Osteocyte (in vitro differentiated cells): ENCODE results near the gene PADI2. TPM values are rescaled to one million over a fixed set of nuclear protein-coding genes. Genes with fewer than 3 reads are reported as not detected.

Source experiments
- DNase-seq: peaks from one replicate; pipeline ENCODE4 v3.0.0; 2021; ENCODE audit warnings: mixed read lengths; ENCODE audit not compliant: unreplicated experiment; ENCODE audit errors: extremely low spot score
- H3K27ac Mint-ChIP-seq: one replicate; pipeline ENCODE4 v1.8.0; 2021; ENCODE audit warnings: mild to moderate bottlenecking, mixed read lengths; ENCODE audit not compliant: unreplicated experiment
- H3K27me3 Mint-ChIP-seq: one replicate; pipeline ENCODE4 v1.8.0; 2021; ENCODE audit warnings: mixed read lengths; ENCODE audit not compliant: unreplicated experiment
- H3K36me3 Mint-ChIP-seq: one replicate; pipeline ENCODE4 v1.8.0; 2021; ENCODE audit warnings: mixed read lengths; ENCODE audit not compliant: unreplicated experiment
- H3K4me1 Mint-ChIP-seq: one replicate; pipeline ENCODE4 v1.8.0; 2021; ENCODE audit warnings: mixed read lengths; ENCODE audit not compliant: unreplicated experiment
- H3K4me3 Mint-ChIP-seq: one replicate; pipeline ENCODE4 v1.8.0; 2021; ENCODE audit warnings: mild to moderate bottlenecking, moderate library complexity, mixed read lengths; ENCODE audit not compliant: unreplicated experiment
- H3K9me3 Mint-ChIP-seq: one replicate; pipeline ENCODE4 v1.8.0; 2021; ENCODE audit warnings: mixed read lengths; ENCODE audit not compliant: unreplicated experiment
- total RNA-seq: library from RNA; stranded (reverse); gene quantifications from 2 replicates; pipeline ENCODE4 v1.2.1, GENCODE V29; 2021
- TF ChIP-seq, protein P1 (sequence below): fragments of 200-600 bp; sonication (generic); IDR thresholded peaks from 2 replicates; pipeline ENCODE4 v1.5.0; 2021; ENCODE audit warnings: antibody characterized with exemption, mild to moderate bottlenecking, moderate library complexity

The PADI2 gene
- total RNA-seq, 1 donor from 2014 or later = 111 TPM

DNA sequence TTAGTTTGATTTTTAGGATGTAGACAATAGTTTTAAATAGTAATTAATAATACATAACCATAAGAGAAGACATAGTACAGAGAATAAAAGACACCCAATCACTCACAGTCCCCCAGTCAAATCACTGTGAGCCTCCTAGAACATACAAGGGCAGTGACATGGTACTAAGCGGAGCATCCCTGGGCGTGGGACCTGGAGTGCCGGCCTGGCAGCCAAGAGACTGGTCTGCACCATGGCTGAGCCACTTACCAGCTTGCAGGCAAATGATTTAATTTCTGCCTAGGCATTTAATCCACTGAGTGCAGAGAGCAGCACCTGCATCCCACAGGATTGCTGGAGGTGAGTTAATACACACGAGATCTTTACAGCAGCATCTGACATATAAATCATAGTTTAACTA, 85.8 kb downstream of the PADI2 start:
- no peaks in the 10 kb centered on the region for H3K9me3 Mint-ChIP-seq
- TF ChIP-seq, protein P1, sequence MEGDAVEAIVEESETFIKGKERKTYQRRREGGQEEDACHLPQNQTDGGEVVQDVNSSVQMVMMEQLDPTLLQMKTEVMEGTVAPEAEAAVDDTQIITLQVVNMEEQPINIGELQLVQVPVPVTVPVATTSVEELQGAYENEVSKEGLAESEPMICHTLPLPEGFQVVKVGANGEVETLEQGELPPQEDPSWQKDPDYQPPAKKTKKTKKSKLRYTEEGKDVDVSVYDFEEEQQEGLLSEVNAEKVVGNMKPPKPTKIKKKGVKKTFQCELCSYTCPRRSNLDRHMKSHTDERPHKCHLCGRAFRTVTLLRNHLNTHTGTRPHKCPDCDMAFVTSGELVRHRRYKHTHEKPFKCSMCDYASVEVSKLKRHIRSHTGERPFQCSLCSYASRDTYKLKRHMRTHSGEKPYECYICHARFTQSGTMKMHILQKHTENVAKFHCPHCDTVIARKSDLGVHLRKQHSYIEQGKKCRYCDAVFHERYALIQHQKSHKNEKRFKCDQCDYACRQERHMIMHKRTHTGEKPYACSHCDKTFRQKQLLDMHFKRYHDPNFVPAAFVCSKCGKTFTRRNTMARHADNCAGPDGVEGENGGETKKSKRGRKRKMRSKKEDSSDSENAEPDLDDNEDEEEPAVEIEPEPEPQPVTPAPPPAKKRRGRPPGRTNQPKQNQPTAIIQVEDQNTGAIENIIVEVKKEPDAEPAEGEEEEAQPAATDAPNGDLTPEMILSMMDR = no peak
- H3K4me3 Mint-ChIP-seq = no peak overlapping the region
- H3K27me3 Mint-ChIP-seq = no peaks in the 10 kb centered on the region
- DNase-seq = no peak
- H3K4me1 Mint-ChIP-seq = no peaks in the 10 kb centered on the region
- H3K27ac Mint-ChIP-seq = no peak overlapping the region
- H3K36me3 Mint-ChIP-seq = peaks cover 26% of the 10 kb centered on the region

DNA sequence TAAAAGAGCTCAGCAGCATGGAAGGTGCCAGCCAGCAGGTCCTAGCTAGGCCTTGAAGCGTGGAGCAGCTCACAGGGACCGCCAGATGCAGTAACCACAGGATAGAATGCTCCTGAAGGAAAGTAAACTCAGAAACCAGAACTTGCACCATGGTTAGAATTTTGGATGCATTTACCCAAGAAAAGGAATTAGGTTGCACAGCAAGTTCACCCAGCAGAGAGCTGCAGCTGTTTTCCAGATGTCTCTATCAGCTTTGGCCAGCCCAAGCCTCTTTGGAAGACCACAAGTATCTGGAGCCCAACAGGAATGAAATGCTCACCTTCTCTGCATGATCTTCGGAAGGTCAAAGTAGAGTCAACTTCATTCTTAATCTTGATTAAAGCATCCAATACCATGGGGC, 86.5 kb downstream of the PADI2 start:
- Mint-ChIP-seq H3K4me1 (no peaks in the 10 kb centered on the region), H3K9me3 (no peaks in the 10 kb centered on the region), H3K27ac (no peak overlapping the region), H3K36me3 (peaks cover 28% of the 10 kb centered on the region), H3K4me3 (no peak overlapping the region), H3K27me3 (no peaks in the 10 kb centered on the region)
- TF ChIP-seq, protein P1 = no peak
- DNase-seq = no peak

DNA sequence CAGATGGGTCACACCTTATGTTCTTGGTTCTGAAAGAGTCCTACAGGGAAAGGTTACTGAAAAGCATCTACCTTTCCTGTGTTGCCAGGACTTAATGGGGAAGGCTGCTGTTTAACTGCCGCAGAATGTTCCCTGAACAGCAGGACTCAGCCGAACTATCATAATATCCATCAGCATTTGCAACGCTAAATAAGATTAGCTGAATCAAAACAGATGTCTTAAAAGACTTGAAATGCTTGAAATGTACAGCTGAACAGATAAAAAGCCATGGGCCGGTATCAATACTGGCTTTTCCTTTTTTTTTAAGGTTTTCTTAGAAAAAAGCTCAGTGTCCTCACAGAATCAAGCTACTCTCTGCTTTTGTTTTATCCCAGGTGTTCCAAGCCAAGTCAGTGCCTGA, 87.8 kb downstream of the PADI2 start:
- TF ChIP-seq, protein P1 = no peak
- no peak for DNase-seq
- Mint-ChIP-seq H3K27me3 (no peaks in the 10 kb centered on the region), H3K9me3 (no peaks in the 10 kb centered on the region), H3K36me3 (peaks cover 33% of the 10 kb centered on the region), H3K4me3 (no peak overlapping the region), H3K27ac (no peak overlapping the region), H3K4me1 (no peaks in the 10 kb centered on the region)

DNA sequence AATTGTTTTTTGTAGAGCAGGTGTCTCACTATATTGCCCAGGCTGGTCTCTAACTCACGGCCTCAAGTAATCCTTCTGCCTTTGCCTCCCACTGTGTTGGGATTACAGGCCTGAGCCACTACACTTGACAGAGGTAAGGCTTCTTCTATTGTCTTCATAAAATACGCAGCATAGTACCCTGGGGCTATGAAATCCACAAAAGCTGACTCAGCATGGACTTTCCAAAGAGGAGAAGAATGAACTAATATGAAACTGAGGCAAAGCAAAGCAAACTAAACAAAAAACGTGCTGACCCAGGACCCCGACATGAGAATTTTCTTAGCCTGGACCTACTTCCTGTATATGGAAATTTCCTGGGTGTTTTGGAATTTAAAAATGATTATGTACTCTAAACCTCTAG, 89.0 kb downstream of the PADI2 start:
- Mint-ChIP-seq H3K4me1 (no peaks in the 10 kb centered on the region), H3K9me3 (no peaks in the 10 kb centered on the region), H3K27me3 (no peaks in the 10 kb centered on the region), H3K4me3 (no peak overlapping the region), H3K27ac (no peak overlapping the region), H3K36me3 (peaks cover 32% of the 10 kb centered on the region)
- no peak for DNase-seq
- TF ChIP-seq, protein P1 = no peak

DNA sequence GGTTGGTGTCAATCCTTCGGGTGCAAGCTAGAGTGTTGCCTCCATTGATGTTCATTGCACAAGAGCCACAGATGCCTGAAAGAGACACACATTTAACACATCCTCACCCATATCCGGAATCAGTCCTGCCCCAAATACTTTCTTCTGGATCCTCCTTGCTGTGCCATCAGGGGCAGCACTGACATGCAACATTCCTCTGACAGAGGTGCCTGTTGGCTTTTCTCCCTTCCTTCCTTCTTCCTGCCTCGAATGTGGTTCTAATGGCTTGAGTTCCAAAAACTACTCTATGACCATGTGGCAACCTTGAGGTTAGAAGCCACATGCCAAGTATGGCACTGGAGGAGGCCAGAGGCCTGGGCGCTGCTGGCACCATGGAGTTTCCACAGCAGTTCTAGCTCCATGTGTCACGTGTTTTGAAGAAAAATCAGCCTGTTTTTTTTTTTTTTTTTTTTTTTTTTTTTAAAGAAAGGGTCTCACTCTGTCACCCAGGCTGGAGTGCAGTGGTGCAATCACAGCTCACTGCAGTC, 90.5 kb downstream of the PADI2 start:
- no peaks in the 10 kb centered on the region for H3K4me1 Mint-ChIP-seq
- no peaks in the 10 kb centered on the region for H3K9me3 Mint-ChIP-seq
- peaks cover 45% of the 10 kb centered on the region for H3K36me3 Mint-ChIP-seq
- TF ChIP-seq, protein P1 = no peak
- H3K4me3 Mint-ChIP-seq = no peak overlapping the region
- DNase-seq = no peak
- H3K27ac Mint-ChIP-seq = no peak overlapping the region
- no peaks in the 10 kb centered on the region for H3K27me3 Mint-ChIP-seq
